Natural killer cell treated with Interleukin-12 subunit alpha and Interleukin-12 subunit beta and Interleukin-15 and Interleukin-18, amount 100 ng/mL, for 72 hours (primary cell): ENCODE results near the gene PHLDA3. TPM values are rescaled to one million over a fixed set of nuclear protein-coding genes. Genes with fewer than 3 reads are reported as not detected.
"Not testable (repeated sequence)": the region's sequence is repeated elsewhere in the genome, so short reads cannot be mapped to it uniquely, and the experiment has no call there.

Source experiments
- ATAC-seq, 2 donors: fragments of 150-1000 bp; cut with Tn5 transposase in 1 of 2; sonication (Bioruptor Pico), chemical (Tn5 transposase) in 1 of 2; 2 replicates each; pipeline ENCODE4 v1.10.0; 2021
- DNase-seq: peaks from one replicate; pipeline ENCODE4 v3.0.0; 2022; ENCODE audit warnings: low spot score
- H3K27ac Mint-ChIP-seq, 2 donors: 1 replicate in 1 of 2; 2 replicates in 1 of 2; pipeline ENCODE4 v1.8.0; 2022; ENCODE audit warnings: mixed read lengths in 2 of 2, mild to moderate bottlenecking in 1 of 2, moderate library complexity in 1 of 2
- H3K27me3 Mint-ChIP-seq, 2 donors: 1 replicate in 1 of 2; 2 replicates in 1 of 2; pipeline ENCODE4 v1.8.0; 2022; ENCODE audit warnings: mixed read lengths in 2 of 2
- H3K36me3 Mint-ChIP-seq: one replicate; pipeline ENCODE4 v1.8.0; 2022; ENCODE audit warnings: mixed read lengths
- H3K4me1 Mint-ChIP-seq, 2 donors: 1 replicate in 1 of 2; 2 replicates in 1 of 2; pipeline ENCODE4 v1.8.0; 2022; ENCODE audit warnings: low read depth in 2 of 2, mixed read lengths in 2 of 2, mild to moderate bottlenecking in 1 of 2
- H3K4me3 Mint-ChIP-seq: one replicate; pipeline ENCODE4 v1.8.0; 2022; ENCODE audit warnings: mixed read lengths
- H3K9me3 Mint-ChIP-seq: 2 replicates; pipeline ENCODE4 v1.8.0; 2022; ENCODE audit warnings: mixed read lengths
- total RNA-seq, 2 donors: library from RNA; stranded (reverse); gene quantifications; one replicate each; pipeline ENCODE4 v1.2.3, GENCODE V29; 2022

PHLDA3 gene
- total RNA-seq, 2 donors from 2014 or later, result 2.7 to 3.3 TPM

GRCh38 chr1:201475130-201475529, 6.1 kb upstream of the PHLDA3 start:
- no peak overlapping the region for H3K27ac Mint-ChIP-seq
- H3K27me3 Mint-ChIP-seq, result peaks cover 23 to 38% of the 10 kb centered on the region in 2 donors
- H3K4me3 Mint-ChIP-seq, result no peak overlapping the region
- H3K36me3 Mint-ChIP-seq, result no peaks in the 10 kb centered on the region
- no peak for DNase-seq
- H3K4me1 Mint-ChIP-seq, result peaks cover 0 to under 1% of the 10 kb centered on the region in 2 donors
- no peaks in the 10 kb centered on the region for H3K9me3 Mint-ChIP-seq
- no peak for ATAC-seq

GRCh38 chr1:201473296-201473695, 4.3 kb upstream of the PHLDA3 start:
- Mint-ChIP-seq H3K27ac (no peak overlapping the region), H3K4me1 (peaks cover 0 to 3% of the 10 kb centered on the region in 2 donors), H3K4me3 (no peak overlapping the region), H3K27me3 (peaks cover 22 to 43% of the 10 kb centered on the region in 2 donors), H3K9me3 (no peaks in the 10 kb centered on the region), H3K36me3 (no peaks in the 10 kb centered on the region)
- DNase-seq (no peak), ATAC-seq (no peak)

GRCh38 chr1:201472321-201472720, 3.3 kb upstream of the PHLDA3 start:
- DNase-seq, H3K36me3 Mint-ChIP-seq, H3K27ac Mint-ChIP-seq, H3K4me3 Mint-ChIP-seq, ATAC-seq, H3K9me3 Mint-ChIP-seq, H3K4me1 Mint-ChIP-seq: not testable (repeated sequence)
- peaks cover 27 to 42% of the 10 kb centered on the region in 2 donors for H3K27me3 Mint-ChIP-seq

GRCh38 chr1:201471772-201472171, 2.8 kb upstream of the PHLDA3 start:
- Mint-ChIP-seq H3K4me1 (peaks cover 0 to 3% of the 10 kb centered on the region in 2 donors), H3K36me3 (no peaks in the 10 kb centered on the region), H3K4me3 (no peak overlapping the region), H3K27me3 (peaks cover 24 to 38% of the 10 kb centered on the region in 2 donors), H3K9me3 (no peaks in the 10 kb centered on the region), H3K27ac (no peak overlapping the region)
- no peak for ATAC-seq
- DNase-seq, result no peak

GRCh38 chr1:201470581-201470980, 1.6 kb upstream of the PHLDA3 start:
- no peak overlapping the region for H3K27ac Mint-ChIP-seq
- no peaks in the 10 kb centered on the region for H3K9me3 Mint-ChIP-seq
- no peak overlapping the region for H3K4me3 Mint-ChIP-seq
- H3K36me3 Mint-ChIP-seq, result no peaks in the 10 kb centered on the region
- no peak for ATAC-seq
- peaks cover 0 to 3% of the 10 kb centered on the region in 2 donors for H3K4me1 Mint-ChIP-seq
- no peak for DNase-seq
- peaks cover 24 to 38% of the 10 kb centered on the region in 2 donors for H3K27me3 Mint-ChIP-seq

GRCh38 chr1:201469645-201470074, 672 bp upstream of the PHLDA3 start:
- Mint-ChIP-seq H3K27me3 (peaks cover 24 to 38% of the 10 kb centered on the region in 2 donors), H3K27ac (no peak overlapping the region), H3K36me3 (no peaks in the 10 kb centered on the region), H3K9me3 (no peaks in the 10 kb centered on the region), H3K4me1 (peaks cover 0 to 3% of the 10 kb centered on the region in 2 donors), H3K4me3 (no peak overlapping the region)
- ATAC-seq (no peak), DNase-seq (no peak)

GRCh38 chr1:201468501-201468843, 516 bp downstream of the PHLDA3 start:
- peaks cover 25 to 29% of the 10 kb centered on the region in 2 donors for H3K27me3 Mint-ChIP-seq
- peaks cover 0 to 3% of the 10 kb centered on the region in 2 donors for H3K4me1 Mint-ChIP-seq
- DNase-seq (no peak), ATAC-seq (peak; percentile 10 to 29)
- no peak overlapping the region for H3K27ac Mint-ChIP-seq
- no peaks in the 10 kb centered on the region for H3K9me3 Mint-ChIP-seq
- H3K36me3 Mint-ChIP-seq, result no peaks in the 10 kb centered on the region
- no peak overlapping the region for H3K4me3 Mint-ChIP-seq

- H3K27me3 Mint-ChIP-seq, result peaks cover 16 to 23% of the 10 kb centered on the region in 2 donors
- H3K9me3 Mint-ChIP-seq, result no peaks in the 10 kb centered on the region
- no peak overlapping the region for H3K27ac Mint-ChIP-seq
- no peak for ATAC-seq
- no peak for DNase-seq
- no peaks in the 10 kb centered on the region for H3K36me3 Mint-ChIP-seq
- H3K4me1 Mint-ChIP-seq, result peaks cover 0 to 3% of the 10 kb centered on the region in 2 donors
- H3K4me3 Mint-ChIP-seq, result no peak overlapping the region
Observed at GRCh38 chr1:201466492-201466891, 2.5 kb downstream of the PHLDA3 start.

- Mint-ChIP-seq H3K36me3 (no peaks in the 10 kb centered on the region), H3K27me3 (peaks cover 9 to 21% of the 10 kb centered on the region in 2 donors), H3K27ac (no peak overlapping the region), H3K4me1 (peaks cover 0 to 3% of the 10 kb centered on the region in 2 donors), H3K9me3 (no peaks in the 10 kb centered on the region), H3K4me3 (no peak overlapping the region)
- no peak for ATAC-seq
- no peak for DNase-seq
Observed at GRCh38 chr1:201465698-201466290, 3.2 kb downstream of the PHLDA3 start.

- Mint-ChIP-seq H3K27ac (no peak overlapping the region), H3K4me1 (no peaks in the 10 kb centered on the region), H3K27me3 (peaks cover 0 to 12% of the 10 kb centered on the region in 2 donors), H3K4me3 (no peak overlapping the region), H3K36me3 (no peaks in the 10 kb centered on the region), H3K9me3 (no peaks in the 10 kb centered on the region)
- ATAC-seq (no peak), DNase-seq (no peak)
Observed at GRCh38 chr1:201463071-201463552, 5.9 kb downstream of the PHLDA3 start.

GRCh38 chr1:201461645-201462441, 7.1 kb downstream of the PHLDA3 start:
- Mint-ChIP-seq H3K4me1 (peaks cover 0 to 2% of the 10 kb centered on the region in 2 donors), H3K36me3 (no peaks in the 10 kb centered on the region), H3K4me3 (no peak overlapping the region), H3K27ac (no peak overlapping the region), H3K9me3 (no peaks in the 10 kb centered on the region), H3K27me3 (peaks cover 4 to 12% of the 10 kb centered on the region in 2 donors)
- ATAC-seq (no peak), DNase-seq (no peak)

- H3K9me3 Mint-ChIP-seq, result no peaks in the 10 kb centered on the region
- DNase-seq, result no peak
Observed at GRCh38 chr1:201460814-201461644, 8.0 kb downstream of the PHLDA3 start.

GRCh38 chr1:201459775-201460174, 9.2 kb downstream of the PHLDA3 start:
- no peaks in the 10 kb centered on the region for H3K9me3 Mint-ChIP-seq
- H3K4me1 Mint-ChIP-seq, result peaks cover 0 to 3% of the 10 kb centered on the region in 2 donors
- ATAC-seq (peak in 1 of 2 donors; percentile 22), DNase-seq (no peak)
- peaks cover 6 to 13% of the 10 kb centered on the region in 2 donors for H3K27me3 Mint-ChIP-seq
- no peaks in the 10 kb centered on the region for H3K36me3 Mint-ChIP-seq
- no peak overlapping the region for H3K27ac Mint-ChIP-seq
- no peak overlapping the region for H3K4me3 Mint-ChIP-seq

More at GRCh38 chr1:201460814-201461644, 8.0 kb downstream of the PHLDA3 start:
- no peak overlapping the region for H3K4me3 Mint-ChIP-seq
- peaks cover 0 to 3% of the 10 kb centered on the region in 2 donors for H3K4me1 Mint-ChIP-seq
- no peaks in the 10 kb centered on the region for H3K36me3 Mint-ChIP-seq
- H3K27ac Mint-ChIP-seq, result no peak overlapping the region
- no peak for ATAC-seq
- H3K27me3 Mint-ChIP-seq, result peaks cover 6 to 13% of the 10 kb centered on the region in 2 donors
